ENCODE data around the gene SLC29A1.

The SLC29A1 gene

DNA sequence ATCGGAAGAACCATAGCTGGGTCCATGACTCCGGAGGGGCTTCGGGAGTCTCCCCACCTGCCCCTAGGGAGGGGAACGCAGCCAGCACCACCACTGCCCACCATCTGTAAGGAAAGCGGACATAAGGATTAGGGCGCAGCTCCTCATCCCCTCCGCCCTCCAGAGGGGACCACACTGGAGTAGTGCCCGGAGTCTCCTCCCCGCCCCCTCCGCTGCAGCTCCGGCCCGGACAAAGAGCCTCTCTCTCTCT, 33.3 kb downstream of the SLC29A1 start:
- DNase-seq, result no peak

DNA sequence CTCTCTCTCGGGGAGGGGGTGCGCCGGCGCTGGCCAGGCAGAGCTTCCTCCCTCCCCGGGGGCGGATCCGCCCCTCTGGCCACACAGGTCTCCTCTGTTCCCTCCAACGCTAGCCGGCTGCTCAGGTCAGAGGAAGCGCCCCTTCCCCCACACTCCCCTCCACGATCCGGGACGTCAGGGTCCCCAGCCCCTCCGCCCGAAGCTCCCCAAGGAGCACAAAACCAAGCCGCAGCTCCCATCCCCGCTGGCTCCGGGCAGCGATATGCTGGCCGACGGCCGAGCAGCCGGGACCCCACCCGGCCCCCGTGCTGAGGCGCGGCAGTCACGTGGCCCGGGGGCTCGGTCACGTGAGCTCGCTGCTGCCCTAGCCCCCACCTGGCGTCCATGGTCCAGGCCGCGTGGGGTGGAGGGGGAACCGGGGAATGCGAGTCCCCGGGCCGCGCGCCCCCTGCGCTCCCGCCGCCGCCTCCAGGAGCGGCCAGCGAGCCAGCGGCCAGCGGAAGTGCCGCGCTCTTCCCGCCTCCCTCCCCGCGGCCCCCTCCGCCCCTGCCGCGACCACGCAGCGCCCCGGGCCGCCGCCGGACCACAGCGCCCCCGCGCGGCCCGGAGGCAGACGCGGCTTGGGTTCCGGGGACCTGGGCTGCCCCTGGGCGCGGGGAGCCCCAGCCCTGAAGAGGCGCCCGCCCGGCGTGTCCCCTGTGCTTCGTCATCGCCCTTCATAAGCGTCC, 33.8 kb downstream of the SLC29A1 start, which contains the start of gene SLC35B2:
SLC35B2 (minus strand) TSS at position 504 of the 728 bp plus-strand sequence; CDS start at position 386, 118 bp downstream.
- DNase-seq, result peak; percentile 8

DNA sequence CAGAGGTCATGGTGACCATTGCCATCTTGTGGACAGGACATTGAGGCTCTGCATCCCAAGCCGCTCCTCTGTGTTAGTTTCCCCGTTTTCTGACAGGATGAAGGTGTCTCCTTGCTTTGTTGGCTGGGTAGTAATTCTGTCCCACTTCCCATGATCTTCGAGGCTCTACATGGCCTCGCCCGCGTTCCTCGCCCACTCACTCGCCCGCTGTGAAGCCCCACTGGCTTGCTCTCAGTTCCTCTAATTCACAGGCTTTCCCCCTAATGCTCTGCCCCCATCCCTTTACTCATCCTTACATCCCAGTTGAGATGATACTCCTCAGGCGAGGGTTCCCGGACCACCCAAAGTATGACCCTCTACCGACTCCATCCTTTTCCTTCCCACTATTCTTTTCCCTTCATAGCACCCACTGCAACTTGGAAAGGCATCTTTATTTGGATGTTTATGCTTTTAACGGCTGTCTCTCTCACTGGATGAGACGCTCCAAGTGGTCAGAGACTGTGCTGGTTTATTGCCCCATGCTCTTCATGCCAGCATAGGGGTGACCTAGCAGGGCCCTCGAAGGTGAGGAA, 34.4 kb downstream of the SLC29A1 start:
- DNase-seq, result no peak

DNA sequence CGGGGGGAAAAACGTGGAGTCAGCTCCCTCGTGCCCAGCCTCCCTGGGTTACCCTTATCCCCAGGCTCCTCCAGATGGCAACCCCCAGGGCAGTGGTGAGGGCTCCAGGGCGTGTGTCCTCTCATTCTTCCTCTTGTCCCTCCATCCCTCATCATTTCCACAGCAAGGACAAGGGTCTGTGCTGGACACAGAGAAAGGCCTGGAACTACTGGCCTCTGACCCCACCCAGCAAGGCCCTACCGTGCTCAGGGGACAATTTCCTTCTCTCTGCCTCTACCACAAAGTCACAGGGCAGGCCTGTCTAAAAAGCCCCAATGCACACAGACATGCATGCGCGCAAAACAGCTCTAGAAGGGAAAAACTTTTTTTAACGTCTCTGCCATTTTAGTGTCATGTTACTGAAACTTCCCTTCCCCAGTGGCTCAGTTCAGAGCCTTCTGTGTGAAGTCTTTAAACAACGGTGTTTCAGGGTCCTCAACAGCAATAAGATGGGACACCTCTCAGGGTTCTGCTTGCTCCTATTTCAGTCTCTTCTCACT, 35.0 kb downstream of the SLC29A1 start:
- DNase-seq, result no peak

DNA sequence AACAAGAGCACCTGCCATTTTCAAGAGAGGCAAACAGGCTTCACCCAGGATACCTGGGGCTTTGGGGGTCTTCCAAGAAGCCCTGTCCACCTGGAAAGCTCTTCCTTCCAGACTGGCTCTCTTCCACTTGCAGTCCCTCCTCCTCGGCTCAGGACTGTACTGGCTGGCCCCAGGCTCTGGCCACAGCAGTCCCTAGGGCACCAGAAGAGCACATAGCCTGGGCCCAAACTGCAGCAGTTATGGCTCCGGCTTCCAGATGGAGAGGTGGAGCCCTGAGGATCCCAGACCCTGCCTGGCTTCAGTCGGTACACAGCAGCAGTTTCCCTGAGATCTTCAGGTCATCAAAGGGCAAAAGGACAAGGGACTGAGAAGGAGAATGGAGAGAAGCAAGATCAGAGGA, 35.5 kb downstream of the SLC29A1 start:
- no peak for DNase-seq

DNA sequence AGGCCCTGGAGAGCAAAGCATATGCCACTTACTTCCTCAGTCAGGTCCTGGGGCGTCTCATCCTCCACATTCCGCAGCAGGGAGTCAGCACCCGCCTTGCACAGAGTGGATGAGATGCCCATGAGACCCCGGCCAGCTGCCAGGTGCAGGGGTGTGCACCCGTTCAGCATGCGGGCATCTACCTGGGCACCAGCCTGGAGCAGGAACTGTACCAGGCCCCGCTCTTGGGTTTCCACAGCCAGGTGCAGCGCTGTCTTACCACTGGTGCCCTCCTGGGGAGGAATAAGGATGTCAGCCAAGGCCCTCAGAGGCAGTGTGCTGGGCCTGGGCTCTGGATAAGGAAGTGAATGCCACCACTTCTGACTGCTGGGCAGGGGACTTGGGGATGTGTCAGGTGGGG, 36.6 kb downstream of the SLC29A1 start:
- no peak for DNase-seq

- no peak for DNase-seq
These were observed 37.3 kb downstream of the SLC29A1 start for GRCh38 chr6:44260451-44261297.

GRCh38 chr6:44261581-44261980, 38.2 kb downstream of the SLC29A1 start:
- no peak for DNase-seq

- no peak for DNase-seq
These were observed 39.3 kb downstream of the SLC29A1 start for GRCh38 chr6:44262467-44263353.

DNA sequence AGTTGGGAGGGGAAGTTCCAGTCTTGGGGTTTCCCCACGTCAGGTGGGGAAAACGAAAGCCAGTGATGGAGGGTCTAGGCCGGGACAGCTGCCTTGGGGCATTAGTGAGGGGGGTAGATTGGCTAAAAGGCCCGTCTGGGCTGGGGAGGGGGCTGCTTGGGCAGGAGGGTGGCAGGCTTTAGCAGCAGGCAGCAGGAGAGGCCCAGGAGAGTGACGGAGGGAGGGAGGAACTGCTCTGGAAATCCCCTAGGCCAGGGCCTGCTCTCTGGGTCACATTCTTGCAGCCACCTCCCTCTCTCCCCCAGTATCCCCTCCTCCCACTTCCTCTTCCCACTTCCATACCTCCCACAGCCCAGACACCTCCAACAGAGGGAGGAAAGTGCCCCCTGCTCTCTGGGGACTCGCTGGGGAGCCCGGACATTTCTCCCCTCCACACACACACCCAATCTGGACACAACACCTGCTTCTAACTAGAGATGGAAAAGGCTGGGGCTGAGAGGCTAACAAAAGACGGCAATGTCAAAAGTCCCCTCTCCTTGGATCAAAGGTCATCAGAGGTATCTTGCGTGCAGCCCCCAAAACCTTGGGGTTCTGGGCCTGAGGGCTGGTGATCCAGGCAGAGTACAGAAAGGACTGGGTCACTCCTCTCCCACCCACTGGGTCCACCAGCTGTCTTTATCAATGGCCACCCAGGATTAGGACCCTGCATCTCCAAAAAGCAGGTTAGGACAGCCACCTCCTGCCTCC, 40.1 kb downstream of the SLC29A1 start:
- no peak for DNase-seq

GRCh38 chr6:44264154-44265006, 41.0 kb downstream of the SLC29A1 start:
- DNase-seq, result no peak

DNA sequence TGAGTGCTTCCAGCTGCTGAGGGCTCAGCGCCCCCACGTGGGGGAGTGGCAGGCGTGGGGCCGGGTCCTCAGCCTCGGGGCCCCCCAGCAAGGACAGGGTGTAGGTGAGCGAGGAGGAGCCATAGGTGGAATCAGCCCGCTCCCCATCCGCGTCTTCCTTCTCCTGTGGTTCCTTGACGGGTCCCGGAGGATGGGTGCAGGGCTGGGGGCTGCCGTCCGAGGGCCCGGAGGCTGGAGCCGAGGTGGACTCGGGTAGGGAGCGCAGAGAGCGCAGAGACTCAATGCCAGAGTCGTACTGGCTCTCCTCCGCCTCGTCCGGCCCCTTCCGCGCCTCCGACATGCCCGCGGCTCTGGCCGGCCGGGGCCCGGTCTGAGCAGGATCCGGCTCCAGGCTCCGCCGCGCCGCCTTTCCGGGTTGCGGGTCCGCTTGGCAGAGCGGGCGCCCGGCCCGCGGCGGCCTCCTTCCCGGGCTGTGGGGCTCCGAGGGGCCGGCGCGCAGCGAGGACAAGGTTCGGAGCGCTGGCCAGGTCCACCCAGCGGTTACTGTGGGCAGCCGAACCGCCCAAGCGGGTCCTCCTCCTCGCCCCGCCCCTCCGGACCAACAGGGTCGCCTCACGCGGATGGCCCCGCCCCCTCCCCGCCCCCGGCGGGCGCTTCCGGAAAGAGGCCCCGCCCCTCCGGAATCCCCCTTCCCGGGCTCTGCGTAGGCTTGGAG, 41.8 kb downstream of the SLC29A1 start, which contains the start of gene NFKBIE:
NFKBIE (minus strand) TSS at position 545 of the 715 bp plus-strand sequence; CDS start at position 340, 205 bp downstream.
- DNase-seq, result peak; percentile 6

DNA sequence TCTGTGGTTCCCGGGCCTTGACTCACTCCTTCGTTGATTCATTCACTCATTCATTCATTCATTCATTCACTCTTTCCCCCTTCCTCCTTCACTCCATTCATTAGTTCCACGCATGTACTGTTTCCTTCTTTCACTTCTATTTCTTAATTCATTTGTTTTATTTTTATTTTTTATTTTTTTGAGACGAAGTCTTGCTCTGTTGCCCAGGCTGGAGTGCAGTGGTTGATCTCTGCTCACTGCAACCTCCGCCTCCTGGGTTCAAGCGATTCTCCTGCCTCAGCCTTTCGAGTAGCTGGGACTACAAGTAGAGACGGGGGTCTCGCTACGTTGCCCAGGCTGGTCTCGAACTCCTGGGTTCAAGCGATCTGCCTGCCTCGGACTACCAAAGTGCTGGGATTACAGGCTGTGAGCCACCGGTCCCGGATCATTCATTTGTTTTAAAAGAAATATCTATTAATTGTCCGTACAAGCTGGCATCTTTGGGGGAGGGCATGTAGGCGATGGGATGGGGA, 42.4 kb downstream of the SLC29A1 start:
- no peak for DNase-seq

DNA sequence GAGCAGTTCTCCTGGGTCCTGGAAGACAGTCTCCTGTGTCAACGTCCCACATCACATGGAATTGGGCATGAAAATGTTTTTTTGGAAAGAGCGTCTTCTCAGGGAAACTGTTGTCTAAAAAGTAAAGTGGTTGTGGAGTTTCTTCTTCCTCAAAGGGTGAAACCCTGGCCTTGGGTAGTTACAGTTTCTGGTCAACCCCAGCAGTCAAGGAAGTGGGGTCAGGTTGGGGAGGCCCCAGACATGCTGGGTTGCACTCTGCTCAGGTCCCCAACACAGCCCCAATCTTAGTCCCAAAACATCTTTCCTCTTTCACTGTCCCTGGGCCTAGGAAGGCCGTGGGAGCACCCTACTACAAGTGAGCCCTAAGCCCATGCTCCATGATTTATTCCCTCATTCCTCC, 43.0 kb downstream of the SLC29A1 start:
- no peak for DNase-seq

GRCh38 chr6:44267252-44267651, 43.9 kb downstream of the SLC29A1 start:
- DNase-seq, result no peak

DNA sequence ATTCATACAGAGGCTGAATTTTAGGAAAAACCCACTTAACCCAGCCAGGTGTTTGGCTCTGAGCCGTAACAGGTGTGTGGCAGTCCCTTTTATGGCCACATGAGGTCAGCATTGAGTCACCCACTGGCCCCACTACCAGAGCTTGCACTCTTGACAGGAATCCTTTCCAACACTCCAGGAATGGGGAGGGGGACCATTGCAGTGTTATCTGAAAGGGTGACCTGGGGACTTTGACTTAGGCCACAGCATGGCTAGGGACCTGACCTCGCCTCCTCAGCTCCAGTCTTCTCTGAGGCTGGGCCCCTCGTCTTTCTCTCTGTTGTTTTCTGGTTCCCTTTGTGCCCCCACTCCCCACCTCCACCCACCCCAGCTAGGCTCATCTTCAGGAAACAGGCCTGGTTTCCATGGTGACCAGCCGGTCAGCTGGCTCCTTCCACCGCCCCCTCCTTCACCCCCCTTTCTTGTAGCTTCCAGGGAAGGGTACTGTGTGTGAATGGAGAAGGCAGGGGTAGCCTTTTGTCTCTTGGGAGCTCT, 44.8 kb downstream of the SLC29A1 start:
- DNase-seq, result peak; percentile 52

GRCh38 chr6:44269178-44269920, 46.0 kb downstream of the SLC29A1 start:
- no peak for DNase-seq

GRCh38 chr6:44269921-44270525, 46.6 kb downstream of the SLC29A1 start, which contains the start of gene TMEM151B:
Gene TMEM151B (plus strand): TSS chr6:44270450. CDS start chr6:44270743, 293 bp downstream.
- DNase-seq, result no peak
